GDM1 (cell line): ENCODE data around the gene ADRA2B.
"Not testable (repeated sequence)": the region's sequence is repeated elsewhere in the genome, so short reads cannot be mapped to it uniquely, and the experiment has no call there.

Experiments used
- DNase-seq: peaks from one replicate; lab custom pipeline; 2025; lab: John Stamatoyannopoulos, UW

Gene ADRA2B

GRCh38 chr2:96065954-96066353 lies 50.4 kb downstream of the ADRA2B start:
- DNase-seq, result not testable (repeated sequence)

- no peak for DNase-seq
Measured at GRCh38 chr2:96065381-96065930, 50.9 kb downstream of the ADRA2B start.

GRCh38 chr2:96064760-96065159 lies 51.6 kb downstream of the ADRA2B start:
- not testable (repeated sequence) for DNase-seq

- not testable (repeated sequence) for DNase-seq
Measured at GRCh38 chr2:96064047-96064675, 52.2 kb downstream of the ADRA2B start.

- not testable (repeated sequence) for DNase-seq
Measured at GRCh38 chr2:96063116-96063899, 53.1 kb downstream of the ADRA2B start.
